SH-SY5Y (cell line): Measurements from ENCODE around the gene FLT3.

Experiments
- GATA2 ChIP-seq: IDR thresholded peaks from 2 replicates; pipeline ENCODE4 v1.6.1; 2011; ENCODE audit warnings: mild to moderate bottlenecking, low read depth, low read length
- GATA3 ChIP-seq: IDR thresholded peaks from 2 replicates; pipeline ENCODE4 v1.6.1; 2011; ENCODE audit warnings: low read depth, mild to moderate bottlenecking, low read length, moderate library complexity

DNA sequence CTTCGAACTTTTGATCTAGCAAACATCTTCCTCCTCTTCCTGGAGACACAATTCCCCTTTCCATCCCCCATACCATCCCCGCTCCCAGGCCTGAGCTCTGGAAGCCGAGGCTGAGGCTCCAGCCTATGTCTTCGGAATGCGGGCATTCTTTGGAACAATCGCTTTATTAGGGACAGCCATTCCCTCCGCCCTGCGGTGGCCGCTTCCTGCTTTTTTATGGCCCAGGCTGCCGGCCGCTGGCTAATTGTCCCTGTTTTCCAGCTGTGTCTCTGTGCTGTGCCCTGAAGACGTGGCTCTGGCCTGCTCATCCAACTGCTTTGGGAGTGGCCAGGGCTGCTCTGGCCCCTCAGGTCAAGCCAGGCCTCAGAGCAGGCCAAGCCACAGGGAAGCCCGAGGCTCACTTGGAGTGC is 129.1 kb downstream of the FLT3 start:
- TF ChIP-seq GATA2 (no peak), GATA3 (no peak)
